Astrocyte (in vitro differentiated cells and primary cell): ENCODE data around the gene SHROOM2.

Experiments
- CTCF ChIP-seq: IDR thresholded peaks from 2 replicates; pipeline ENCODE4 v1.5.1; 2011; ENCODE audit warnings: low read depth, mild to moderate bottlenecking, inconsistent platforms, low read length, moderate library complexity; ENCODE audit not compliant: insufficient read depth
- EZH2 ChIP-seq: IDR thresholded peaks from 2 replicates; pipeline ENCODE4 v1.6.1; 2012; ENCODE audit warnings: mild to moderate bottlenecking, low read length, inconsistent platforms; ENCODE audit not compliant: insufficient read depth

- no peak for TF ChIP-seq CTCF
- TF ChIP-seq EZH2, result no peak
Observed at GRCh38 chrX:9848718-9849479, 62.7 kb downstream of the SHROOM2 start.
